Mesenteric fat pad (tissue), 1 donor: ENCODE results near the gene PPP2R3A. TPM values are rescaled to one million over a fixed set of nuclear protein-coding genes. Genes with fewer than 3 reads are reported as not detected.
"Not testable (repeated sequence)": the region's sequence is repeated elsewhere in the genome, so short reads cannot be mapped to it uniquely, and the experiment has no call there.

Source experiments
- DNase-seq: peaks from one replicate; pipeline ENCODE4 v3.0.0-alpha.2; 2020; ENCODE audit warnings: low spot score
- total RNA-seq: library from RNA; stranded (reverse); fragmentation: NEBNext Ultra II Directional; extraction: Animal tissue kit (Norgen Biotek cat#: 25700); gene quantifications from one replicate; pipeline ENCODE4 v1.2.1, GENCODE V29; 2021
- donor health status: DM: yes; HTN: yes; CAD: no.

Gene PPP2R3A
- total RNA-seq, 1 donor from 2014 or later = 7.8 TPM

GRCh38 chr3:136146981-136147729 is 181.6 kb downstream of the PPP2R3A start:
- DNase-seq = no peak

GRCh38 chr3:136149667-136150066 is 184.1 kb downstream of the PPP2R3A start:
- no peak for DNase-seq

- no peak for DNase-seq
Observed at GRCh38 chr3:136151219-136151618, 185.7 kb downstream of the PPP2R3A start.

- DNase-seq = no peak
Observed at GRCh38 chr3:136152176-136152843, 186.8 kb downstream of the PPP2R3A start.

- DNase-seq = no peak
Observed at GRCh38 chr3:136152963-136153362, 187.4 kb downstream of the PPP2R3A start.

- no peak for DNase-seq
Observed at GRCh38 chr3:136161516-136161915, 196.0 kb downstream of the PPP2R3A start.

GRCh38 chr3:136162322-136162721 is 196.8 kb downstream of the PPP2R3A start:
- DNase-seq = no peak

GRCh38 chr3:136163607-136164006 is 198.1 kb downstream of the PPP2R3A start:
- DNase-seq = not testable (repeated sequence)

GRCh38 chr3:136166507-136166906 is 201.0 kb downstream of the PPP2R3A start:
- DNase-seq = no peak

GRCh38 chr3:136168236-136168635 is 202.7 kb downstream of the PPP2R3A start:
- DNase-seq = not testable (repeated sequence)

- DNase-seq = no peak
Observed at GRCh38 chr3:136171097-136171542, 205.6 kb downstream of the PPP2R3A start.

GRCh38 chr3:136173939-136174490 is 208.5 kb downstream of the PPP2R3A start:
- DNase-seq = no peak

GRCh38 chr3:136177876-136178275 is 212.3 kb downstream of the PPP2R3A start:
- no peak for DNase-seq

GRCh38 chr3:136181741-136182140 is 216.2 kb downstream of the PPP2R3A start:
- no peak for DNase-seq

GRCh38 chr3:136184703-136185102 is 219.2 kb downstream of the PPP2R3A start:
- no peak for DNase-seq

- no peak for DNase-seq
Observed at GRCh38 chr3:136186344-136186743, 220.8 kb downstream of the PPP2R3A start.

- no peak for DNase-seq
Observed at GRCh38 chr3:136186846-136187245, 221.3 kb downstream of the PPP2R3A start.

- no peak for DNase-seq
Observed at GRCh38 chr3:136187868-136188267, 222.3 kb downstream of the PPP2R3A start.

GRCh38 chr3:136189043-136189442 is 223.5 kb downstream of the PPP2R3A start:
- DNase-seq = no peak

- no peak for DNase-seq
Observed at GRCh38 chr3:136189859-136190617, 224.5 kb downstream of the PPP2R3A start.

- DNase-seq = not testable (repeated sequence)
Observed at GRCh38 chr3:136192195-136192594, 226.7 kb downstream of the PPP2R3A start.

- no peak for DNase-seq
Observed at GRCh38 chr3:136192831-136193230, 227.3 kb downstream of the PPP2R3A start.
